ENCODE data around the gene MAT2A. TPM values are rescaled to one million over a fixed set of nuclear protein-coding genes. Genes with fewer than 3 reads are reported as not detected.

The MAT2A gene
- total RNA-seq, 6 donors from 2014 or later: 108 to 219 (median 168) TPM

DNA sequence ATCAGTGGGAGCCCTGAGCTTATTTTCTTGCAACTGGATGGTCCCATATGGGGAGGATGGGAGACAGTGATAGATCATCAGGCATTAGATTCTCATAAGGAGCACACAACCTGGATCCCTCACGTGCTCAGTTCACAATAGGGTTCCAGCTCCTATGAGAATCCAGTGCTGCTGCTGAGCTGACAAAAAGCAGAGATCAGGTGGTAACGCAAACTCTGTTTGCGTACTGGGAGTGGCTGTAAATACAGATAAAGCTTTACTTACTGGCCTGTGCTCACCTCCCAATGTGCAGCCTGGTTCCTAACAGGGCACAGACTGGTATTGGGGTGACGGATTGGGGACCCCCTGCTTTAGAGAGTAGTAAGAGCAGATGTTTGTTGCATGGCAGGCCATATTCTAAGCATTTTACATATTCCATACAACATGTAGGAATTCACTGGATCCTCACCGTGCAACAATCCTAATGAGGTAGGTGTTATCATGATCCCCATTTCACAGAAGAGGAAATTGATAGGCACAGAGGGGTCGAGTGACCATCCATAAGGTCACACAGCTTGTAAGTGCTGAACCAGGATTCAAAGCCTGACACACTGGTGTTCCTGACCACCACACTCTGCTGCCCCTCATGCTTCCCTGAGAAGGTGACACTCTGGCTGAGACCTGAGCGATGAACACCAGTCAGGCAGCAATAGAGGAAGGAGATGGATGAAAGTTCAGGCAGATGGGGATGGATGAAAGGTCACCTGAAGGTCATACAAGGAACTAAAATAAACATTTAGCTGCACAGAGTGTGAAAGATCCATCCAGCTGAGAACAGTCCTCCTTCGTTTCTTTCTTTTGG, 15.7 kb upstream of the MAT2A start:
- TF ChIP-seq POLR2A (IDR thresholded peaks at IDR 0.05) (no peak), EP300 (IDR thresholded peaks at IDR 0.05) (no peak), POLR2AphosphoS5 (IDR thresholded peaks at IDR 0.05) (no peak)
- TF ChIP-seq, protein P1, sequence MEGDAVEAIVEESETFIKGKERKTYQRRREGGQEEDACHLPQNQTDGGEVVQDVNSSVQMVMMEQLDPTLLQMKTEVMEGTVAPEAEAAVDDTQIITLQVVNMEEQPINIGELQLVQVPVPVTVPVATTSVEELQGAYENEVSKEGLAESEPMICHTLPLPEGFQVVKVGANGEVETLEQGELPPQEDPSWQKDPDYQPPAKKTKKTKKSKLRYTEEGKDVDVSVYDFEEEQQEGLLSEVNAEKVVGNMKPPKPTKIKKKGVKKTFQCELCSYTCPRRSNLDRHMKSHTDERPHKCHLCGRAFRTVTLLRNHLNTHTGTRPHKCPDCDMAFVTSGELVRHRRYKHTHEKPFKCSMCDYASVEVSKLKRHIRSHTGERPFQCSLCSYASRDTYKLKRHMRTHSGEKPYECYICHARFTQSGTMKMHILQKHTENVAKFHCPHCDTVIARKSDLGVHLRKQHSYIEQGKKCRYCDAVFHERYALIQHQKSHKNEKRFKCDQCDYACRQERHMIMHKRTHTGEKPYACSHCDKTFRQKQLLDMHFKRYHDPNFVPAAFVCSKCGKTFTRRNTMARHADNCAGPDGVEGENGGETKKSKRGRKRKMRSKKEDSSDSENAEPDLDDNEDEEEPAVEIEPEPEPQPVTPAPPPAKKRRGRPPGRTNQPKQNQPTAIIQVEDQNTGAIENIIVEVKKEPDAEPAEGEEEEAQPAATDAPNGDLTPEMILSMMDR (IDR thresholded peaks at IDR 0.05): no peak
- no peak overlapping the region for H3K27ac ChIP-seq
- peaks cover 0 to 5% (median 3%) of the 10 kb centered on the region in 4 donors for H3K4me1 ChIP-seq
- no peaks in the 10 kb centered on the region for H3K27me3 ChIP-seq
- H3K4me3 ChIP-seq: no peak overlapping the region
- H3K36me3 ChIP-seq: no peaks in the 10 kb centered on the region
- no peak for ATAC-seq (ENCODE audit: low FRiP score in 2 of 2)
- DNase-seq: no peak
- WGBS, 2 donors: 76 to 81% methylated on average over 7 to 8 of the region's 8 CpGs
- no peaks in the 10 kb centered on the region for H3K9me3 ChIP-seq

DNA sequence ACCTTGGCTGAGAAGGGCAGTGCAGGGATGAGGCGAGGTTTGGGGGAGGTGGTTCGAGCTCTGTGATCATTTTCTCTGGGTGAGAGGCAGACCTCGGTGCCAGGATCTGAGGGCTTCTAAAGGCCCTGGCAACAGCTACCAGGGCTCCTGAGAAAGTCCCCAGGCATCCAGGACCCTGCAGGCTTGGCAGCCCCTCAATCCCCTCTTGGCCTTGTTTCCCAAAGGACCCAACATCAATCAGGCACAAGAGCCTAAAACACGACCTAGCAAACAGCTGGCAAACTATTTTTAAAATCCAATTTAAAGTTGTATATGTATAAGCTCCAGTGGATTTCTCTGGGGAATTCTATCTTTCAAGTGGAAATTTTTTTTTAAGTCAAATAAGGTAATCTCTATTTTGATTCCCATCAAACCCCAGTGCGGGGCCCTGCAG, 15.0 kb upstream of the MAT2A start:
- Histone ChIP-seq H3K27me3 (no peaks in the 10 kb centered on the region), H3K4me3 (no peak overlapping the region), H3K36me3 (no peaks in the 10 kb centered on the region), H3K4me1 (peaks cover 0 to 5% (median 3%) of the 10 kb centered on the region in 4 donors), H3K9me3 (no peaks in the 10 kb centered on the region), H3K27ac (peak overlapping the region in 1 of 4 donors; percentile 5)
- 57 to 67% methylated on average over 5 of the region's 5 CpGs for WGBS, 2 donors
- ATAC-seq (ENCODE audit: low FRiP score in 2 of 2): no peak
- no peak for DNase-seq
- TF ChIP-seq, protein P1 (IDR thresholded peaks at IDR 0.05): no peak
- TF ChIP-seq EP300 (IDR thresholded peaks at IDR 0.05): no peak
- TF ChIP-seq POLR2A (IDR thresholded peaks at IDR 0.05): no peak
- no peak for TF ChIP-seq POLR2AphosphoS5 (IDR thresholded peaks at IDR 0.05)

DNA sequence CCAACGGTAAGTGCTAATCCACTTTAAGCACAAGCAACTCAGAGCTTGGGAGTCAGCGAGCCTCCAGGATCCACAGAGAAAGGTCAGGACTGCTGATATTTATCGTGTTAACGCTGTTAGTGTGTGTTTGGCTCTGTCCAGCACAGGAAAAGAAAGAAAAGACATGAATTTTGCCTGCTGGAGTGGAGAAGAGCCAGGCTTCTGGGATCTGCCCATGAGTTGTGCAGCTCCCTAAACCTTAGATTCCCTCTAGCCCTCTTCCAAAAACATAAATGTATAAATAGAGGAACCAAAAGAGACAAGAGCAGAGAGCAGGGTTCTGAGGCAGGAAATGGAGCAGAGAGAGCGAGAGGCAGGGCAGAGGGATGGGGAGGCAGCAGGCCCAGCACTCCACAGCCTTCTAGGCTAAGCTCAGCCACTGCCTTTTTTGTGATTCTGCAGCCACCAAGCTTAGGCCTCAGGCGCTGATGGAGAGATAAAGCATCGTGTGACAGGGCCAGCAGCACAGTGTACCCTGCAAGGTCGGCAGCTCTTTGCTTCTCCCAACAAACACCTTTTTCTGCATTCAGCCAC, 14.5 kb upstream of the MAT2A start:
- peak overlapping the region in 3 of 4 donors; percentile 5 to 40 (median 11) for H3K27ac ChIP-seq
- no peak overlapping the region for H3K4me3 ChIP-seq
- TF ChIP-seq, protein P1 (IDR thresholded peaks at IDR 0.05): no peak
- TF ChIP-seq POLR2A (IDR thresholded peaks at IDR 0.05): no peak
- TF ChIP-seq POLR2AphosphoS5 (IDR thresholded peaks at IDR 0.05): no peak
- no peak for TF ChIP-seq EP300 (IDR thresholded peaks at IDR 0.05)
- H3K27me3 ChIP-seq: no peaks in the 10 kb centered on the region
- no peaks in the 10 kb centered on the region for H3K36me3 ChIP-seq
- H3K4me1 ChIP-seq: peaks cover 0 to 5% (median 3%) of the 10 kb centered on the region in 4 donors
- peak; percentile 51 to 58 for ATAC-seq (ENCODE audit: low FRiP score in 2 of 2)
- no peaks in the 10 kb centered on the region for H3K9me3 ChIP-seq
- WGBS, 2 donors: 40 to 47% methylated on average over 8 of the region's 8 CpGs
- DNase-seq: no peak

DNA sequence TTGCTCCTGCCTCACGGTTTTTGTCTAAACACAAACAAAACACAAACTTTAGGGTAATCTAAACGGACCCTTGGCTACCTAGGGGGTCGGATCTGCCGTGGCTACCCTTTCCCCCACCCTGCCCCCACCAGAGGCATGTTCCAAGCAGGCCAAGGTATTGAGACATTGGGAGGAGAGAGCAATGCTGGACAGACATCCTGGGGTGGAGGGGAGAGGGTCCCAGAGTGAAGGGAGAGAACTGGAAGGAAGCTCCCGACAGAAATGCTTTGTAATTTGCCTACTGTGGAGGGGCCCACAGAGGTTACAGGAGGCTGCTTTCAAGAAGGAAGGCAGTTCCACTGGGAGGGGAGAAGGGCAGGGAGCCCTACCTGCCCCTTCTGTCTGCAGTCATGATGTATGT, 13.9 kb upstream of the MAT2A start:
- ATAC-seq (ENCODE audit: low FRiP score in 2 of 2): no peak
- H3K27me3 ChIP-seq: no peaks in the 10 kb centered on the region
- H3K27ac ChIP-seq: peak overlapping the region in 1 of 4 donors; percentile 40
- no peaks in the 10 kb centered on the region for H3K9me3 ChIP-seq
- 77 to 80% methylated on average over 5 of the region's 5 CpGs for WGBS, 2 donors
- TF ChIP-seq, protein P1 (IDR thresholded peaks at IDR 0.05): no peak
- TF ChIP-seq EP300 (IDR thresholded peaks at IDR 0.05) (no peak), POLR2AphosphoS5 (IDR thresholded peaks at IDR 0.05) (no peak), POLR2A (IDR thresholded peaks at IDR 0.05) (no peak)
- peaks cover 0 to 5% (median 3%) of the 10 kb centered on the region in 4 donors for H3K4me1 ChIP-seq
- no peaks in the 10 kb centered on the region for H3K36me3 ChIP-seq
- no peak overlapping the region for H3K4me3 ChIP-seq
- DNase-seq: no peak

Data from upper lobe of left lung (tissue), 6 donors.